Breast epithelium (tissue), 3 donors: ENCODE measurements around the gene EHF.

ENCODE experiments used
- CTCF ChIP-seq, 3 donors: fragments of 450-650 bp; IDR thresholded peaks; one replicate each; pipeline ENCODE4 v1.5.1; 2016 to 2017; ENCODE audit warnings: antibody characterized with exemption in 3 of 3, mild to moderate bottlenecking in 3 of 3, moderate library complexity in 3 of 3
- POLR2A ChIP-seq: fragments of 450-650 bp; IDR thresholded peaks from one replicate; pipeline ENCODE4 v1.6.1; 2016; ENCODE audit warnings: antibody characterized with exemption, mild to moderate bottlenecking, moderate library complexity

DNA sequence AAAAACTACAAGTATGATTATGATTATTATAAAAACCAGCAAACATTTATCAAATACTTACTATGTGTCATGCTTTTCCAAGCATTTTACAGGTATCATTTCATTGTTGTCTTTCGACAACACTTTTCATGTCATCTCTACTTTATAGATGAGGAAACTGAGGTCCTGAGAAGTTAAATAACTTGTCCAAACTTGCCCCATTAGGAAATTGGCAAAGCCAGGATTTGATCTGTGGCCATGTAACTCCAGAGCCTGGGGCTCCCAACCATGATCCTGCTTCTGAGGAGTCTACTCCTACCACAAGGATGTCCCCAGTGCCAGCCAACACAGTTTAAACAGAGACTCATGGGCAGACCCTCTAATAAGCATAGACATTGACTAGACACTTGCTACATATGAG, 15.2 kb downstream of the EHF start:
- TF ChIP-seq CTCF (IDR thresholded peaks at IDR 0.05) (no peak), POLR2A (no peak)
